Stimulated activated CD4-positive, alpha-beta T cell treated with anti-CD3 and anti-CD28 coated beads, Interleukin-2, amount 100 ng/mL, for 24 hours (primary cell): Measurements from ENCODE around the gene CD70.
A peak's percentile ranks its signal among the peaks of the same experiment; 100 is the strongest.
"Not testable (repeated sequence)": the region's sequence is repeated elsewhere in the genome, so short reads cannot be mapped to it uniquely, and the experiment has no call there.

ENCODE experiments used
- DNase-seq, 2 donors: peaks; one replicate each; pipeline ENCODE4 v3.0.0-alpha.2; 2020

Gene CD70

GRCh38 chr19:6568816-6569215 lies 22.1 kb downstream of the CD70 start:
- DNase-seq, result no peak

- DNase-seq, result no peak
Observed at GRCh38 chr19:6568010-6568526, 22.9 kb downstream of the CD70 start.

- DNase-seq, result not testable (repeated sequence)
Observed at GRCh38 chr19:6566727-6567126, 24.2 kb downstream of the CD70 start.

DNA sequence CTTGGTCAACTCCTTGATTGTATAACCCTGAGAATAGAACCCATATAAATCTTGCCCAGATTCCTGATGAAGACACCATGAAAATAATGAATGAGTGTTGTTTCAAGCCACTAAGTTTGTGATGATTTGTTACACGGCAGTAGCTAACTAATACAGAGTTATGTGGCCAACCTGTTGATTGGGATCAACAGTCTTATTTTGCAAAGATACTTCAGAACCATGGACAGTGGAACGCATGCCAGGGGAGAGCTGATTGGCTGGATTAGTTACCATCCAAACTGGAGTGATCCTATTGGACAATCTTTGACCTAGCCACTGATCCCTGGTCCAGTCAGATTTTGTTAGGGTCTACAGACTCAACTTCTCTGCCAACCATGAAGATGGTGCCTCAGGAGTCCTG lies 26.6 kb downstream of the CD70 start:
- no peak for DNase-seq

- not testable (repeated sequence) for DNase-seq
Observed at GRCh38 chr19:6562437-6562836, 28.5 kb downstream of the CD70 start.

DNA sequence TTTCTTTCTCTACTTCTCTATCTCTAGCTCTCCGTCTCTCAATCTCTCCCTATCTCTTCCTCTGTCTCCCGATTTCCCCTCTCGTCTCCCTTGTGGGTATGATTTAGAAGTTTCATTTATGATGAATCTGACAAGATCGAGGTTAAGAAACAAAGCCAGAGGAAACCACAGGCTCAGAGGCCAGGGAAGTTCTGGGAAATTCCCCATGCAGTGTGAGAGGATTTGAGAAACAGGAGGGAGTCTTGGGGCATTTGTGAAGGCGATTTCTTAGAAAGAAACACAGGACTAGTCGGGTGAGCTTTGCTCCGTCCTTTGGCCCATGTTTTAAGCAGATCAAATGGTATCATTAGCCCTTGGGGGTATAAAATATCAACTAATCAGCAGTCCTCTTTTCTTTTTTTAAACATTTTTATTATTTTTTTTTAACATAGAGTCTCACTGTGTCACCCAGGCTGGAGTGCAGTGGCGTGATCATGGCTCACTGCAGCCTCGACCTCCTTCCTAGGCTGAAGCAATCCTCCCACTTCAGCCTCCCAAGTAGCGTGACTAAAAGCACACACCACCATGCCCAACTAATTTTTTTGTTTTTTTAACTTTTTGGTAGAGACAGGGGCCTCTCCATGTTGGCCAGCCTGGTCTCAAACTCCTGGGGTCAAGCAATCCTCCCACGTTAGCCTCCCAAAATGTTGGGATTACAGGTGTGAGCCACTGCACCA lies 34.3 kb downstream of the CD70 start:
- DNase-seq, result no peak

DNA sequence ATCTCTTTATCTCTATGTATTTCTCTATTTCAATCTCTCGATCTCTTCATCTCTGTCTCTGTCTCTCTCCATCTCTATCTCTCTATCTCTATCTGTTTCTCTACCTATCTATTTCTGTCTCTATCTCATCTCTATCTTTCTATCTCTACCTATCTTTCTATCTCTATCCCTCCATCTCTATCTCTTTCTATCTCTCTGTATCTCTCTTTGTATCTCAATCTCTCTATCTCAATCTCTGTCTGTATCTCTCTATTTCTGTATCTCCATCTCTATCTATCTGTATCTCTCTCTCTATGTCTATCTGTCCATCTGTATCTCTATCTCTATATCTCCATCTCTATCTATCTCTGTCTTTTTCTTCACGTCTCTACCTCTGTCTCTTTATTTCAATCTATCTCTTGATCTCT lies 34.9 kb downstream of the CD70 start:
- no peak for DNase-seq

DNA sequence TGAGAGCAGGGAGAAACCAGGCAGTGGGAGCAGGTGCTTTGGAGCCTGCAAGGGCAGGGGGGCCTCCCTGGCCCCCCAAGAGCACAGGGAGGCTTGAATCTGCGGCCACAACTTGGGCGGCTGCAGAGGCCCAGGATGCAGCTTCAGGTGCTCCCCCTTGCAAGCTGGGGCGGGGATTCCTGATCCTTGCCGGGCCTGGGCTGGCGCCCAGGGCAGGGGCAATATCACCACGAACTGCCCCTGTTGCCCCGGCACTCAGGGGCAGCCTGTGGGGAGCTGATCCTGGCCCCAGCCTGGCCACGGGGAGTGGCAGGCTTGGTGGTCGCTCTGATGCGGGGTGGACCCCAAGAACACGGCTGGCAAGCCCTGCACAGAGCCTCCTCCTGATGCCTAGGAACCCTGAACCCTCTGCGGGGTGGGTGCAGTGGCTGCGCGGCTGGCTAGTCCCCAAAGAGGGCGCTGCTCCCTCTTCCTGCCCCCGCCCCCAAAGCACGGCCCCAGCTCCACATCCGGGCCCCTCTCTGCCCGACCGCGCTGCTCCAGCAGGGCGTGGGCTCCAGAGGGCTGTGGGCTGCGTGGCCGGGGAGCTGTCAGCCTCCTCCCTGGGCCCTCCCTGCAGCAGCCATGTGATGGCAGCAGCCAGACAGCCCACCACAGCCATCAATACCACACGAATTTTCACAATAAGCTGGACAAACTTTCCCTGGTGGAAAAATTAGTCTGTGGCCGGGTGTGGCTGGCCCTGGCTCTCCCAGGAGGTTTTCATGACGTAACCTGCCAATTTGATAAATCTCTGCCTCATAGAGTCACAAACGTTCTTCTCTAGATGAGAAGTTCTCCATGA lies 39.1 kb downstream of the CD70 start:
- DNase-seq, result peak; percentile 44 to 69

DNA sequence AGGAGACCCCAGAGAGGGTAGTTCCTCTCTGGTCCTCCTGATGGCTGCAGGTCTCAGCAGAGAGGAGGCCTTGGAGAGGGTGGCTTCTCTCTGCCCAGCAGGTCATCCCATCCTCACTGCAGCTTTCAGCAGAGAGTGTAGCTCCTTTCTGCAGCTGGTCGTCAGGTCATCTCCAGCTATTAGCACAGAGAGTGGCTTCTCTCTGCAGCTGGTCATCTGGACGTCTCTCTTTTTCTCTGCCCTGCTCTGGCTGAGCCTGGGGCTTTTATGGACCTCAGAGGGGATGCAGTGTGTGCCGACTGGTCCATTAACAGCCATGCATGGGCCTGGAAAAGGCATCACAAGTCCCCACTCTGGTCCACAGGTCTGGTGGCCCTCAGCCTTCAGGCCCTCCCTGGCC lies 39.9 kb downstream of the CD70 start:
- no peak for DNase-seq

GRCh38 chr19:6550679-6551078 lies 40.3 kb downstream of the CD70 start:
- not testable (repeated sequence) for DNase-seq

DNA sequence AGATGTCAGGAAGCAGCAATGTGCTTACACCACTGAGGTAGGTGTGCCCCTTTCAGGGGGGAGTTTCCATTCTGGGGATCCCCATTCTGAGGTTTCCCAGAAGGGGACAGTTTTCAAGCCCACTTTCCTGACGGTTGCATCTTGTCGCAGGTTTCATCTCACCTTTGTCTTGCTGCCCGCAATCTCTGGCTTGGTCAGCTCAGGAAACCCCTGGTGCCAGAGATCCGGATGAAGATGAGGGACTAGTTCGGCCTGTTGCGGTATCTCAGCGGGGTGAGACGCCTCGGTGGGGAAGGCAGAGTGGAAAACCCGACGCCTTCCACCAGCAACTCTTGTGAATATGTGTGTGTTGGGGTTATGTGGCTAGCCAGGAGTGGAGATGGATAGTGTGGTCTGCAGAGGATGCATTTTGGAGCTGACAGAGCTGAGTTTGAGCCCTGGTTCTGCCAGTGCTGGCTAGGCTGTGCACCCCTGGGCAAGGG lies 47.0 kb downstream of the CD70 start:
- DNase-seq, result no peak

GRCh38 chr19:6540918-6541689 lies 49.8 kb downstream of the CD70 start:
- DNase-seq, result no peak

DNA sequence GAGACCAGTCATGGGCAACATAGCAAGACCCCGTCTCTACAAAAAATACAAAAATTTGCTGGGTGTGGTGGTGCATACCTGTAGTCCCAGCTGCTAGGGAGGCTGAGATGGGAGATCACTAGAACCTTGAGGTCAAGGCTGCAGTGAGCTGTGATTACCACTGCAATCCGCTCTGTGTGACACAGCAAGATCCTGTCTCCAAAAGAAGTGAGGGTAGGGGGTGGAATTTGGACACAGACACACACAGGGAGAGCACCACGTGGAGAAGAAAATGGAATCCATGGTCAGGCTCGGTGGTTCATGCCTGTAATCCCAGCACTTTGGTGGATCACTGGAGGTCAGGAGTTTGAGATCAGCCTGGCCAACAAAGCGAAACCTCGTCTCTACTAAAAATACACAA lies 51.4 kb downstream of the CD70 start:
- DNase-seq, result no peak
